GM04504 (cell line): ENCODE data around the gene JSRP1.

Experiments used
- DNase-seq: peaks from one replicate; pipeline ENCODE4 v3.0.0-alpha.2; 2012; ENCODE audit warnings: low read depth

Gene JSRP1

DNA sequence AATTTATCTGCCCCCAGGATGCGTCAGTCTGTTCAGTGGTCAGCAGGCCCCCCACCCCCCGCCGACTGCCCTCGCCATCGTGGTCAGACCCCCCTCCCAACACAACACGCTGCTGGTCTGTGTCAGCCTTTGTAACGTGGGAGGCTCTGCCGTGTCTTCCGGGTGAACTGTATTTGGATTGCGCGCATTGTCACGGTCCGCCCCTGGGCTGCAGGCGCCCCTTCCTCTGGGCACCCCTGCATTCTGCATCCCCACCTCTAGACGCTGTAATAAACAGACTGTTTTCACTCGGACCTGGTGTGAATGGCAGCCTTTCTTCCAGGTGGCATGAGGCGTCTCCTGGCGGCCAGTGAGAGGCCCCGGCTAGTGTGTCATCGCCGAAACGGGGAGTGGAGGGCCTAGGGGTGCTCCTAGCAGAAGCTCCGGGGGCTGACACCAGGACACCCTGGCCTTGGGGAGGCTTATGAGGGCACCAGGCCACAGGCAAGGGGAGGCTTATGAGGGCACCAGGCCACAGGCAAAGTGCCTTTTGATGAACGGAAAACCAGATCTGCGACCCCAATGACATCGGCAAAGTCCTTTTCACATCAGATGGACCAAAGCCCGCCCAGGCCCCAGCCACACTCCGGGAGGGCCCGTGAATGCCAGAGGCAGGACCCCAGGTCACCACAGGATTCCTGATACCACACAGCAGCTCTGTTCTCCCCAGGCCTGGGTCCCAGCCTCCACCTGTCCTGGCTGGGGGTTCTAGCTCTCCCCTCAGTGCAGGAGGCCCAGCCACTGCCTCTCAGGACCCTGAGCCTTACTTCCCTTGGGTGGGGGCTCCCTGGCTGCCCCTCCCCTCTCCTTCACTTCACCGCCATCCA lies 23.7 kb downstream of the JSRP1 start:
- DNase-seq: no peak

DNA sequence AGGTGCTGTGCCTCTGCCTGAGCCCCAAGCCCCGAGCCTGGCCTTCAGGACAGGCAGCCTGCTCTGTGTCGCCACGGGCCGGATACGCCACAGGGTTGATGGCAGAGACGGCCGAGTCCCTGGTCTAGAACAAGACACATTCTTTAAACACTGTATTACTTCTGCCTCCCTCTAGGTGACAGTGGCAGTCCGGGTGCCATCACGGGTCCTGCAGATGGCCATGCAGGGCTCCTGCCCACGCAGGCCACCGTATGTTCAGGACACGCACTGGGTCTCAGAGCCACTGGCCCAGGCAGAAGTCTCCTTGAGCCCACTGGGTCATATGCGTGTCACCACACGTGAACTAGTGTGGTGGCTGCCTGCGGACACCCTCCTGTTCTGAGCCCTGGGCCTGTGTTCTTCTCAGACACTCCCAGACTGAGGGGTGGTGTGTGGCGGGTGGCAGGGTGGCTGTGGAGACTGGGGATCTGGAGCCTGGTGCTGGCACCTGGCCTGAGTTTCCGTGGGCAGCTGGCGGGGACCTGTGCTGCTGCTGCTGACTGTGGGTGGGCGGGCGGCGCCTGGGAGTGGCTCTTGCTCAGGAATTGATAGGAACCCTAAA lies 24.5 kb downstream of the JSRP1 start:
- DNase-seq: no peak

DNA sequence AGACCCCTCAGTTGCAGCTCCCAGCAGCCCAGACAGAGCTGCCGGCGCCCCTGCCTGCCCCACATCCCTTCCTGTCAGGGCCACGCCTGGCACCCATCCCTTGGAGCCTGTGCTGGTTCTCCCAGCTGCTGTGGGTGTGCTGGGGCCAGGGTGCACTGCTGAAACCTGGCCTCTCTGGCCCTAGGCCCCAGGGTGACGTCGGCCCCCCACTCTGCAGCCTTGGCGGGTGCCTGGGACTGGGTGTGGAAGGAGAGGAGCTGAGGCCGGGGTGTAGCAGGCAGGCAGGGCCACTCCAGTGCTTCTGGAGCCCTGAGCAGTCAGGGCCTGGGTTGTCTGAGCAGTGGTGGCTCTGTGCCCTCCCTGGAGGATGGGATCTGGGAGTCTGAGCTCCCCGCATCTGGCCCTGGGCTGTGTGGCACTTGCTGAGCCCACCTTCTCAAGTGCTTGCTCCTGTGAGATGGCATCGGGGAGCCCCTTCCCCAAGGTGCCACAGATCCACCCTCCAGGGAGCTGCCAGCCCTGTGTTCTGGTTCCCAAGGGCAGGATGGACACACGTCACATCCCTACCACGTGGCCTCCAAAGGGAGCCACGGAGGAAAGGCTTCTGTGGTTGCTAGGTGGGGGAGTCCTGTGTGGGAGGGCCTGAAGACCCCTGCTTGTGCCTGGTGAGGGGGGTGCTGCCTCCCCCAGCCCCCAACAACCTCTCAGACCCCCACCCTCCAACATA lies 25.2 kb downstream of the JSRP1 start:
- no peak for DNase-seq

DNA sequence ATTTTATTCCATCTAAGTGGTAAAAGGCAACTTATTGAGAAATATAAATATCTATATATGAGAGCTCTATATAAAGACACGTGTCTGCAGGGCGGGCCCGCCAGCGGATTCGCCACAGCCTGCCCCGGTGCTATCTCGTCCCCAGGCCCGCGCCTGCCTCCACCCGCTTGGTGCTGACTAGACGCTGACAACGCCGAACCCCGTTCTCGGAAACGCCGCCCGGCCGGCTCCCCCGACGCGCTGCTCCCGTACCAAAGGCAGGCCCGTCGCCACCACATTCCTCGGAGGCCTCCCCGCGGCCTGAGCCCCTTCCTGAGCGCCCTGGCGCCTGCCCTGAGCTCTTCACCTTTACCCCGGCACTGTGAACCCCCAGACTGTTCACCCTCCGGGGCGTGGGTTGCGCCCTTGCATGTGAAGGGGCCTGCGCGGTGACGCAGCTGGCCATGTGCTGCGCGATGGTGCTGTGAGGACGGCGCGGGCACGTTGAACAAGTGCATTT lies 26.1 kb downstream of the JSRP1 start:
- DNase-seq: no peak

DNA sequence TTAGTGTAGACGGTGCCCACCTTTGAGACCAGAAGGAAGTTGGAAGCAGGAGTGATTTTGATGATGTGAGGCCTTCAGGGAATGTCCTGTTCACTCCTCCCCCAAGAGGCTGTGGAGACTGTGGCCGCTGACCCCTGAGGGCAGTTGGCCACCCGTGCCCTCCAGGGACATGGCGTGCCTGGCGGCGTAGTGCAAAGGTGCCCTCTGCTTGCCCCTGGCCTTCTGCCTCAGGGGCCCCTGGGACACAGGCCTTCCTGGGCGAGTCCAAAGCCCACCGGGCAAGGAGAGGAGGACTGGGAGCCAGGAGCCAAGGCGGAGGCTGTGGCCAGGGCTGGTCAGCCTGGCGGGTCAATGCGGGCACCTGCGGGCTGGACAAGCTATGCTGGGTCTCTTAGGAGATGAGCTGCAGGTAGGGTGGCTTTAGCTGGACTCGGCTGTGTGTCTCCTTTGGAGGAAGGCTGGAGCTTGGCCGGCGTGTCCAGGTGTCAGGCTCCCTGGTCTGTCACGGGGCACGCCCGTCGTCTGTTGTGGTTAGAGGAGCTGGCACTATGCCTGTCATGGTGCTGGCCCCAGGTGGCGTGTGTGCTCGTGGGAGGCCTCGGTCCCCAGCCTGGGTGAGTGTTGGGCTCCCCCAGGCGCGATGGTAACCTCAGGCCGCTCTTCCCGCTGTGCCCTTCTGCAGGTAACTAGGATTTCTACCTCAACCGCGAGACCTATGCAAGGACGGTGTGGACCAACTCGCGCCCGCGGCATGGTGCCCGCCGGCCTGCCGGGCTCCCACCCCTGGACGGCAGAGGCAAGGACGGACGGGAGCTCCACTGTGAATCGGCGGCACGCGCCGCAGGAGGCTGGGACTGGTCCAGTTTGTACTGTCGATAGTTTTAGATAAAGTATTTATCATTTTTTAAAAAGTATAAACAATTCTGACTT lies 26.8 kb downstream of the JSRP1 start:
- DNase-seq: no peak

DNA sequence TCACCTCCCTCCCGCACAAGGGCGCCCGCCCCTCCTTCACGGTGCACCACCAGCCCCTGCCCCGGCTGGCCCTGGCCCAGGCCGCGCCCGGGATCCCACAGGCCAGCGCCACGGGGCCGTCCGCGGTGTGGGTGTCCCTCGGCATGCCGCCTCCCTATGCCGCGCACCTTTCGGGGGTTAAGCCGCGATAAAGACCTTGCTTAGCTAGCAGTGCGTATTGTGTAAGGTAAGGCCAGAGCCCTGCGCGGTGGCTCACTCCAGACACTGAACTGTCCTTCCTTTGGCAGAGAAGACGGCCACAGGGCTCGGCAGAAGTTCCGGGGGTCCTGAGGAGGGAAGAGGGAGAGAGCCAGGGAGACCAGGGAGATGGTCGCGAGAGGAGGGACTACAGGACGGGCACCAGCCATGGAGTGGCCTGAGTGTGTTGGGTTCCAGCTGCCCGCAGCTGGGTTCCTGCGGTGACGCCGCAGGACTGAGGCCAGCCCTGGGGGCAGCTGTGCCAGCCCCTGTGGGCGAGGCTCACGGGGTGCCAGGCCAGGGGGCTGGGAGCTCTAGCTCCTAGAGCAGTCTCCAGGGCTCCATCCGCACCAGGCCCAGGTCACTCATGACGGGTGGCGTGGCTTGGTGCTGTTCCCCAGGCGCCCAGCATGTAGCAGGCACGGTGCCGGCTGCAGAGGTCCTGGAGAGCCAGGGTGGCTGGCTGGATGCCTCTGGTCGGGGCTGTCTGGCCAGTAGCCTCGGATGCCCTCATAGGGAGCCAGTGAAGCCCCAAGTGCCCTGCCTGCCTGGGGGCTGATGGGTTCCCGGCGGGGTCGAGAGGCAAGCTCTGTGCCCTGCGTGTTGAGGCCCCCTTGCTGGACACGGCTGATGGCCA lies 27.8 kb downstream of the JSRP1 start:
- DNase-seq: no peak

DNA sequence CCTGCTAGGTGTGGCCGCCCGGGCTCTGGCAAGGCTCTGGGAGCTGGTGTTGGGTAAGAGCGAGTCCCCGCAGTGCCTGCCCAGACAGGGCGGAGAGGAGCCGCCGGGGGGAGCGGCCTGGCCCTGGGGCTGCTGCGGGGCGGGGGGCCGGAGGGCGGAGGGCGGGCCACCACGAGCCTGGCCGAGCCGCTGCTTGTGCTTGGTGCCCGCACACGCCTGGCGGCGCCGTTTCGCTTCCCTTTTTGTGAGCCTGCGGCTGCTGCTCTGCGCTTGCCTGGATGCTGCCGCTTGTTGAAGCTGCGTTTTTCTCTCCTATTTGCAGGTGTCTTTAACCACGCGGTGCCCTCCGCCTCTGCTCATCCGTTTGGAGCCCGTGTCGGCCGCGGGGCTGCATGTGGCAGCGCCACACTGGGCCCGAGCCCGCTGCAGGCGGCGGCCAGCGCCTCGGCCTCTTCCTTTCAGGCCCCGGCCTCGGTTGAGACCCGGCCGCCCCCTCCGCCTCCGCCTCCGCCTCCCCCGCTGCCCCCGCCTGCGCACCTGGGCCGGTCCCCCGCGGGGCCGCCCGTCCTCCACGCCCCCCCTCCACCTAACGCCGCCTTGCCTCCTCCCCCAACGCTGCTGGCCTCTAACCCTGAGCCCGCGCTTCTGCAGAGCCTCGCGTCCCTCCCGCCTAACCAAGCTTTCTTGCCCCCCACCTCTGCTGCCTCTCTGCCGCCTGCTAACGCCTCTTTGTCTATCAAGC lies 28.6 kb downstream of the JSRP1 start:
- no peak for DNase-seq

DNA sequence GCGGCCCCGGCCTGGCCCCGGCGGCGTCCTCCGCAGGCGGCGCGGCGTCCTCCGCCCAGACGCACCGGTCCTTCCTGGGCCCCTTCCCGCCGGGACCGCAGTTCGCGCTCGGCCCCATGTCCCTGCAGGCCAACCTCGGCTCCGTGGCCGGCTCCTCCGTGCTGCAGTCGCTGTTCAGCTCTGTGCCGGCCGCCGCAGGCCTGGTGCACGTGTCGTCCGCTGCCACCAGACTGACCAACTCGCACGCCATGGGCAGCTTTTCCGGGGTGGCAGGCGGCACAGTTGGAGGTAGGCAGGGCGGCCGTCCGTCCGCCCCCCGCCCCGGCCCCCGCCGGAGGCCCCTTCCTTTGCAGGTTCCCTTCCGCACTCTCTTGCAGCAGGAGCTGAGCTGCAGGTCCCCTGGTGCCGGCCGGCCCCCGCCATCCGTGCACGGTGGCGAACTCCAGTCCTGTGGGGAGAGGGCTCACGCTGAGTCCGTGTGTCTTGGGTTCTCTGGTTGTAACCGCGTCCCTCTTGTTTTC lies 29.3 kb downstream of the JSRP1 start:
- no peak for DNase-seq

DNA sequence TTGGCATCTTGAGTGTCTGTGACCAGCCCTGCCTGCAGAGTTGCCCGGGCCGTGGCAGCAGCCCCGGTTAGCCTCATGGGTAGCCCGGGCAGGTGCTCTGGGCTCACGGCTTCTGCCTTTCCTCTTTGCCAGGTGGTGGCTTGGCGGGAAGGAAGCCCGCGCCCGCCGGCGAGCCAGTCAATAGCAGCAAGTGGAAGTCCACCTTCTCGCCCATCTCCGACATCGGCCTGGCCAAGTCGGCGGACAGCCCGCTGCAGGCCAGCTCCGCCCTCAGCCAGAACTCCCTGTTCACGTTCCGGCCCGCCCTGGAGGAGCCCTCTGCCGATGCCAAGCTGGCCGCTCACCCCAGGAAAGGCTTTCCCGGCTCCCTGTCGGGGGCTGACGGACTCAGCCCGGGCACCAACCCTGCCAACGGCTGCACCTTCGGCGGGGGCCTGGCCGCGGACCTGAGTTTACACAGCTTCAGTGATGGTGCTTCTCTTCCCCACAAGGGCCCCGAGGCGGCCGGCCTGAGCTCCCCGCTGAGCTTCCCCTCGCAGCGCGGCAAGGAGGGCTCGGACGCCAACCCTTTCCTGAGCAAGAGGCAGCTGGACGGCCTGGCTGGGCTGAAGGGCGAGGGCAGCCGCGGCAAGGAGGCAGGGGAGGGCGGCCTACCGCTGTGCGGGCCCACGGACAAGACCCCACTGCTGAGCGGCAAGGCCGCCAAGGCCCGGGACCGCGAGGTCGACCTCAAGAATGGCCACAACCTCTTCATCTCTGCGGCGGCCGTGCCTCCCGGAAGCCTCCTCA lies 30.0 kb downstream of the JSRP1 start:
- no peak for DNase-seq

DNA sequence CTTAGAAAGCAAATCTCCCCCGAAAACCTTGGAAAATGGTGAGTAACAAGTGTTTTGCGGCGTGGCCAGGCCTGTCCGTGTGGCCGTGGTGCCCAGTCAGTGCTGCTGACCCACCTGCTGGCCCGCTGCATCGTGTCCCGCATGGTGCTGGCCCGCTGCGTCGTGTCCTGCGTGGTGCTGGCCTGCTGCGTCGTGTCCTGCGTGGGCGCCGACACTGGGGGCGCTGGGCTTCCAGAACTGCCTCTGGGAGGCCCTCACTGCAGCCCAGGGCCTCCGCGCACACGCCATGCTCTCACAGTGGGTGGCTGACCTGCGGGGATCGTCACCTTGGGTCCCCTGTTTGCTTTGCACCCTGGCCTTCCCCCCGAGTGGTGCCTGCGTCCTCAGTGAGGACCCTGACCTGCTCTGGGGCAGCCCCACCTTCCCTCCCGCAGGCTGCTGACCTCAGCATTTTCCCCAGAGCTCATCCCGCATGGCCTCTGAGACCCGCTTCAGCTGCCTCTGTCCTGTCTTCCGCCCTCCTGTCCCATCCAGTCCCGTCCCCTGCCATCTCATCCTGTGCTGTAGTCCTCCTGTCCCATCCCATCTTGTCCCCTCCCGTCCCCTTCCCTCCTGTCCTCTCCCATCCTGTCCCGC lies 30.7 kb downstream of the JSRP1 start:
- no peak for DNase-seq

DNA sequence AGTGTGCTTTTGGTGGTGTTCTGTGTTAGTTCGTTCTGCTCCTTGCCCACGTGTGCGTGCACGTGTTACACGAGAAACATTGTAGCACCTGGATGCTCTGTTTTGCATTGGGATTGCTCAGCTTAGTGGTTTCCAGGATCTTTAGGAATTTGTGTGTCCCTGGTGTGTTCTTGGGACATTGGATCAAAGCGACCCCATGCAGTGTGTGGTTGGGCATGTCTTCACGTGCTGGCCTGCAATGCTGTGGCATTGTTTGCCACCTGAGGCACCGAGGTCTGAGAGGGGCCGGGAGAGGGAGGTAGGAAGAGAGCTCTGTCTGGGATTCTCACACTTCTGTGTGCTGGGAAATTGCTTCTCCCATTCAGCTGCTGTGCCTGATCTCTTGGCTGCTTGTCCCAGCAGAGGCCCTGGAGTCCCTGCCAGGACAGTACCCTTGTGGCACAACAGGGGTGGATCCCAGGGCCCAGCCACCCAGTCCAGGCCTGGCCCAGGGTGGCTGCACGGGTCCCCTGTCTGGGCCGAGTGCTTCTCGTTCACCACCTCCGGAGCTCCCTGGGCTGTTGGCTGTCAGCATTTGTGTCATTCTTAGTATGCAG lies 31.4 kb downstream of the JSRP1 start:
- no peak for DNase-seq

DNA sequence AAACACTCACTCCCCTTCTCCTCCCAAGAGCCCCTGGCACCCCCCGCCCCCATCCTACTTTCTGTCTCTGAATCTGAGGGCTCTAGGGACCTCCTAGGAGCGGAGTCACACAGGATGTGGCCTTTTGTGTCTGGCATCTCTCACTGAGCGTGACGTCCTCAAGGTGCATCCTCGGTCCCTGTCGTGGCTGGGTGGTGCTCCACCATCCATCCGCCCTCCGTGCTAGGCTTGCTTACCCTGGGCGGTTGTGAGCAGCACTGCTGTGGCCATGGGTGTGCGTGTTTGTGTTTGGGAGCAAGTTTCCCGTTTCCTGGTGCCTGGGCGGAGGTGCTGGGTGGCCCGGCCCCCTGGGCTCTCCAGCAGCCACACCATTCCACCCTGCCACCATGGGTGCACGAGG lies 32.3 kb downstream of the JSRP1 start:
- no peak for DNase-seq

DNA sequence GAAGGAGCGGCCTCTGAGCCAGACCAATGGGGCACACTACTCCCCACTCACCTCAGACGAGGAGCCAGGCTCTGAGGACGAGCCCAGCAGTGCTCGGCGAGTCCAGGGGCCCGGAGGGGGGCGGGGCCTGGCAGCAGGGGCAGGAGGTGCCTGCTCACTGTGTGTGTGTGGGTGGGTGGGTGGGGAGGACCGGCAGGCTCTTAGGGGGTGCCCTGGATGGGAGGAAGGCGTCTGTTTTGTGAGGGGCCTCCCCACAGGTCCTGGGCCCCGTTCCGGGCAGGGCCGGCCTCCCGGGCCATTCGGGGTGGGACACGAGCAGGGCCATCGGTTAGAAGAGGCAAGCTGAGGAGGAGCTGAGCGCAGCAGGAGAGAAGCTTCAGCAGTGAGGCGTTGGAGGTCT lies 32.8 kb downstream of the JSRP1 start:
- DNase-seq: no peak

DNA sequence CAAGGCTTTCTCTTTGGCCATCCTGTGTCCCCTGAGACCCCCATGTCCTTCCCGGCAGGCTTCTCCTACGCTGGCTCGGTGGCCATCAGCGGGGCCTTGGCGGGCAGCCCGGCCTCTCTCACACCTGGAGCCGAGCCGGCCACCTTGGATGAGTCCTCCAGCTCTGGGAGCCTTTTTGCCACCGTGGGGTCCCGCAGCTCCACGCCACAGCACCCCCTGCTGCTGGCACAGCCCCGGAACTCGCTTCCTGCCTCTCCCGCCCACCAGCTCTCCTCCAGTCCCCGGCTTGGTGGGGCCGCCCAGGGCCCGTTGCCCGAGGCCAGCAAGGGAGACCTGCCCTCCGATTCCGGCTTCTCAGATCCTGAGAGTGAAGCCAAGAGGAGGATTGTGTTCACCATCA lies 34.3 kb downstream of the JSRP1 start:
- no peak for DNase-seq

DNA sequence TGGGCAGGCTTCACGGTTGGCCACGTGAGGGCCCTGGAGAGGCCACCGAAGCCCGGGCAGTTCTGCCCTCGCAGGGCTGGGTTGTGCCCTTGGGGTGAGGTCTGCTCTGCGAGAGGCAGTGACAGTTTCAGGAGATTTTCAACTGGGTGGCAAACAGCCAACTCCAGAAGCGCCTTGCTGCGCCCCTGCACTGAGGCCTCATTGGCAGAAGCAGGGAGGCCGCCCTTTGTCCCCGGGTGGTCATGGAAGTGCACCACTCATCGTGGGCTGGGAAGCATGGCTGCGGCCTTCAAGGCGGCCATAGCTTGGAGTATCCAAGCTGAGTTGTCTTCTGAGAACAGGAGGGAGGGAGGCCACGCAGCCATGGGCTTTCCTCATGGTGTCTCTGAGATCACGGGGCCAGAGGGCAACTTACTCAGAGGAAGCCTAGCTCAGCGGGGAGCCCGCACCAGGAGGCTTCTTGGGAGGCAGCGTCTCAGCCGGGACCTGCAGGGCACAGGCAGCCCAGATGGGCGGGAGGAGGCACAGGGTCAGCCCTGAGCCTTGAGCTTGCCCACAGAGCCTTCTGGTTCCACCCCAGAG lies 34.9 kb downstream of the JSRP1 start:
- DNase-seq: no peak

DNA sequence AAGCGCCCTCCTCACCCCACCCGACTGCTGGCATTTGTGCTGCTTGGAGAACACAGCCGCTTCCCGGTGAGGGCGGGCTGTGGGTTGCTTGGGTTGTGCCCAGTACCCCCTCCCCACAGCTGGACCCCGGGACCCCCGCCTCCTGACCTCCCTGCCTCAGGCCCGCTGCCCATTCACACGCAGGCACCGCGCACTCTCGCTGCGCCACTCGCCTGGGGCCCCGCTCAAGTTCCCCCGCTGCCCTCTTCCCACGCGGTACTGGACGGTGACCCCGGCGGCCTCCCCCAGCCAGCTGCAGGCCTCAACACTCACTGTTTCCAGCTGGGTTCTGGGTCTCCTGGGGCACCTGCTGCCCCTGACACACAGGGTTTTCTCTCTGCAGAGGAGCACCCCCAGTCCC lies 36.5 kb downstream of the JSRP1 start:
- DNase-seq: no peak

DNA sequence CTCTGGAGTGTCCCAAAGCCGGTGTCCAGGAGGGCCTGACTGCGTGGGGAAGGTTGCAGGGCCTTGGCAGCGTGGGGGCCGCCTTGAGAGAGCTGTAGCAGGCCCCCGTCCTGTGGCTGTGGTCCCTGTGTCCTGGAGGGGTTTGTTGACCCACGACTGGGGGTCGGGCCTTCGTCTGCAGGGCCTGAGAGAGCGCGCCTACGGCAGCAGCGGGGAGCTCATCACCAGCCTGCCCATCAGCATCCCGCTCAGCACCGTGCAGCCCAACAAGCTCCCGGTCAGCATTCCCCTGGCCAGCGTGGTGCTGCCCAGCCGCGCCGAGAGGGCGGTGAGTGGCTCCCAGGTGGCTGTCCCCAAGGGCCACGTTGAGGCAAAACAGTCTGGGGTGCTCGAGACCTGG lies 38.6 kb downstream of the JSRP1 start:
- no peak for DNase-seq
